Ovary (tissue), 9 donors: ENCODE data around the gene NOX5. TPM values are rescaled to one million over a fixed set of nuclear protein-coding genes. Genes with fewer than 3 reads are reported as not detected.

ENCODE experiments used
- DNase-seq, 5 donors: peaks; one replicate each; pipeline ENCODE4 v3.0.0-alpha.2; 2019 to 2020
- H3K27ac ChIP-seq, 2 donors: fragments of 200-600 bp; one replicate each; pipeline versions ENCODE4 v1.5.1 to v1.8.0; 2019 to 2022
- H3K27me3 ChIP-seq: fragments of 200-600 bp; one replicate; pipeline ENCODE4 v1.8.0; 2022
- H3K36me3 ChIP-seq: fragments of 200-600 bp; sonication (generic); one replicate; pipeline ENCODE4 v1.5.1; 2019
- H3K4me1 ChIP-seq: one replicate; pipeline ENCODE4 v1.8.1; 2013; ENCODE audit warnings: mild to moderate bottlenecking, moderate library complexity; ENCODE audit not compliant: insufficient read depth
- H3K4me3 ChIP-seq: fragments of 200-600 bp; sonication (generic); one replicate; pipeline ENCODE4 v1.5.1; 2017
- H3K9me3 ChIP-seq, 2 donors: fragments of 200-600 bp in 1 of 2; sonication (generic) in 1 of 2; one replicate each; pipeline versions ENCODE4 v1.5.1 to v1.8.1; 2013 to 2019; ENCODE audit warnings: mild to moderate bottlenecking in 1 of 2, moderate library complexity in 1 of 2
- CTCF ChIP-seq, 3 donors: fragments of 450-650 bp in 2 of 3; fragments of 200-600 bp in 1 of 3; IDR thresholded peaks; one replicate each; pipeline versions ENCODE4 v1.5.1 to v1.8.0; 2016 to 2022; ENCODE audit warnings: antibody characterized with exemption in 3 of 3, mild to moderate bottlenecking in 1 of 3
- EP300 ChIP-seq: sonication (generic); formaldehyde crosslinking; IDR thresholded peaks from one replicate; pipeline ENCODE4 v1.6.1; 2017; ENCODE audit warnings: antibody characterized with exemption
- POLR2A ChIP-seq: fragments of 450-650 bp; IDR thresholded peaks from one replicate; pipeline ENCODE4 v1.6.1; 2017; ENCODE audit warnings: antibody characterized with exemption, mild to moderate bottlenecking, moderate library complexity
- WGBS, 3 donors: extraction: QIAGEN DNeasy Blood & Tissue Kit in 1 of 3; methylation state at CpG; one replicate each; pipeline versions ENCODE4 v1.1.5 to v1.1.7; 2013 to 2017; 5-methylcytosine and 5-hydroxymethylcytosine counted together
- intact Hi-C, 4 donors: fragments of 100-400 bp; cut with DNase I; formaldehyde crosslinking; loops; one replicate each; pipeline versions ENCODE4 v1.11.0 to v1.15.1; 2022 to 2023
- polyA plus RNA-seq, 2 donors: library from polyadenylated mRNA; stranded (reverse); fragments of 200-250 nt in 1 of 2; fragments of 350-450 nt in 1 of 2; fragmentation: Illumina TruSeq in 1 of 2; extraction: RNeasy Lipid Tissue Mini Kit (QIAGEN cat#74804) in 1 of 2; gene quantifications; one replicate each; pipeline ENCODE4 v1.2.3, GENCODE V29; 2013 to 2014
- total RNA-seq, 7 donors: library from RNA; depleted of rRNA in 2 of 7; stranded (reverse); fragments of >200 nt in 2 of 7; fragmentation: NEBNext Ultra II Directional in 3 of 7; extraction: Animal tissue kit (Norgen Biotek cat#: 25700) in 3 of 7; gene quantifications; one replicate each; pipeline versions ENCODE4 v1.1.0 to v1.2.4, GENCODE V29; 2016 to 2023
- donor health status: DM: no; HTN: no; CAD: no; lungs with moderate emphysema.
- donor health status: DM: no; HTN: no; CAD: no.
- donor health status: Bipolar disorder and iron deficiency.
- donor health status: DM: yes; HTN: yes; CAD: no.
- donor health status: DM: no; HTN: no; CAD: no.
- donor health status: DM: yes; HTN: yes; CAD: no.

NOX5 gene
- total and polyA plus RNA-seq, 9 donors, result 0.10 to 1.5 (median 0.42) TPM; not detected in 1

GRCh38 chr15:69039516-69040225, 25.2 kb downstream of the NOX5 start:
- TF ChIP-seq EP300 (no peak), POLR2A (no peak), CTCF (IDR thresholded peaks at IDR 0.05) (no peak)
- H3K9me3 ChIP-seq, result no peaks in the 10 kb centered on the region
- H3K27me3 ChIP-seq, result no peaks in the 10 kb centered on the region
- H3K4me1 ChIP-seq, result no peaks in the 10 kb centered on the region
- intact Hi-C loops, result no loop called here
- no peak overlapping the region for H3K27ac ChIP-seq
- 87 to 90% (median 89%) methylated on average over 6 of the region's 6 CpGs for WGBS, 3 donors
- DNase-seq, result no peak
- H3K4me3 ChIP-seq, result no peak overlapping the region
- no peaks in the 10 kb centered on the region for H3K36me3 ChIP-seq

DNA sequence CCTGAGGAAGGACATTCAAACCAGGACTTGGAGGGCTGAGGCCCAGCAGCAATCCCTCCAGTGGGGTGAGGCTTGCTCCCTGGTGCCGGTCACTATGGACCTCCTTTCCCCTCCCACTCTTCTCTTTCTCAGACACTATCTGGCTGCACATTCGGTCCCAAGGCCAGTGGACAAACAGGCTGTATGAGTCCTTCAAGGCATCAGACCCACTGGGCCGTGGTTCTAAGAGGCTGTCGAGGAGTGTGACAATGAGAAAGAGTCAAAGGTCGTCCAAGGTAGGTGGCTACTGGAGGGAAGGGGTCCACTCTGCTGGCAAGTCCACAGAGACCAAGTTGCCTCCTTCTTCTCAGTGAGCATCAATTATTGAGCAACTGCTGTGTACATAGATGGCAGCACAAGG, 28.0 kb downstream of the NOX5 start:
- Histone ChIP-seq H3K4me1 (no peaks in the 10 kb centered on the region), H3K27me3 (no peaks in the 10 kb centered on the region), H3K9me3 (no peaks in the 10 kb centered on the region), H3K36me3 (no peaks in the 10 kb centered on the region), H3K27ac (no peak overlapping the region), H3K4me3 (no peak overlapping the region)
- DNase-seq, result no peak
- TF ChIP-seq CTCF (IDR thresholded peaks at IDR 0.05), result no peak
- TF ChIP-seq EP300, result no peak
- no peak for TF ChIP-seq POLR2A
- WGBS, 3 donors, result 88 to 92% (median 91%) methylated on average over 5 of the region's 5 CpGs
- intact Hi-C loops, result no loop called here

DNA sequence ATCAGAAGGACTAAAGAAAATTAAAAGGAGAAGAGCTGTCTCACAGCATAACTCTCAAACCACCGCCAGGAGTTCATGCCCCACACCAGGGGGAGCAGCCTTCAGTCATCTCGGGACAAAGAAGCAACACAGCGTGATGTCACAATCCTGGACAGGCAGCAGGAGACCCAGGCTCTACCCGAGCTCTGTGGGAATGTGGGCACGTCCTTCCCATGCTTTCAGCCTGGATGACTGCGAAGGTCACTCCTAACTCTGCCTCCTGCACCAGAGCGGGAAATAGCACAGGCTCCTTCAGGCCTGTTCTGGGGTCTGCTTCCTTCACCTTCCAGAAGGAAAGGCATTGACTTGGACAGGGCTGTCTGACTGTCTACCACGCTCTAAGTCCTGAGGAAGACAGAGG, 31.3 kb downstream of the NOX5 start:
- no peak for DNase-seq
- H3K36me3 ChIP-seq, result no peaks in the 10 kb centered on the region
- no peaks in the 10 kb centered on the region for H3K27me3 ChIP-seq
- H3K9me3 ChIP-seq, result no peaks in the 10 kb centered on the region
- H3K4me1 ChIP-seq, result no peaks in the 10 kb centered on the region
- no peak overlapping the region for H3K4me3 ChIP-seq
- intact Hi-C loops, result no loop called here
- 70 to 77% (median 73%) methylated on average over 8 of the region's 8 CpGs for WGBS, 3 donors
- TF ChIP-seq CTCF (IDR thresholded peaks at IDR 0.05), result no peak
- no peak for TF ChIP-seq POLR2A
- TF ChIP-seq EP300, result no peak
- H3K27ac ChIP-seq, result no peak overlapping the region

DNA sequence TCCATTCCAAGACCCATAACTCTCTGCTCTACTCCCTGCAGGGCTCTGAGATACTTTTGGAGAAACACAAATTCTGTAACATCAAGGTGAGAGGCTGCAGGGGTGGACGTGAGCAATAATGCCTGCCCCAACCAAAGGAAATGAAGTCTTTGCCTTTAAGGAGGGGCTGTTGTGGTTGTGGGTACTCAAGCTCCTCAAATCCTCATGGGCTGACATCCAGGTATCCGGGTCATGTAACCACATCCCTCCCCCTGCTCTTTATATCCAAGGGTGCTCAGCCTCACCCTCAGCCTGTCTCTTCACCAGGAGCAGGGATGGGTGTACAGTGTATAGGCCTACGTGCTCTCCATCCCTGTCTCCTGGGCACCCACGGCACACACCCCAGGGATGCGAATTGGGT, 32.3 kb downstream of the NOX5 start:
- intact Hi-C loops, result no loop called here
- H3K36me3 ChIP-seq, result no peaks in the 10 kb centered on the region
- H3K27ac ChIP-seq, result no peak overlapping the region
- no peak overlapping the region for H3K4me3 ChIP-seq
- no peaks in the 10 kb centered on the region for H3K4me1 ChIP-seq
- H3K27me3 ChIP-seq, result no peaks in the 10 kb centered on the region
- no peak for TF ChIP-seq POLR2A
- no peak for TF ChIP-seq EP300
- no peak for TF ChIP-seq CTCF (IDR thresholded peaks at IDR 0.05)
- no peak for DNase-seq
- no peaks in the 10 kb centered on the region for H3K9me3 ChIP-seq
- 87 to 93% (median 88%) methylated on average over 5 of the region's 5 CpGs for whole genome bisulfite sequencing, 3 donors
